HepG2 (cell line): ENCODE data around the gene ERF. TPM values are rescaled to one million over a fixed set of nuclear protein-coding genes. Genes with fewer than 3 reads are reported as not detected.

Source experiments
- ARNTL ChIP-seq: sonication (generic); formaldehyde crosslinking; IDR thresholded peaks from 2 replicates; pipeline ENCODE4 v1.4.0; 2020; ENCODE audit warnings: mild to moderate bottlenecking, missing genetic modification reagents
- ELF1 ChIP-seq: sonication (generic); formaldehyde crosslinking; IDR thresholded peaks from 2 replicates; pipeline ENCODE4 v1.4.0; 2020; ENCODE audit warnings: missing genetic modification reagents
- JARID2 ChIP-seq: sonication (generic); formaldehyde crosslinking; IDR thresholded peaks from 2 replicates; pipeline ENCODE4 v1.8.1; 2023; ENCODE audit warnings: missing genetic modification reagents, inconsistent platforms; ENCODE audit not compliant: insufficient replicate concordance
- MAFF ChIP-seq: IDR thresholded peaks from 2 replicates; pipeline ENCODE4 v1.6.1; 2011; ENCODE audit warnings: low read depth, low read length, improper control_type of control experiment
- MAFG ChIP-seq: sonication (generic); formaldehyde crosslinking; IDR thresholded peaks from 2 replicates; pipeline ENCODE4 v1.5.1; 2020; ENCODE audit warnings: mild to moderate bottlenecking, missing genetic modification reagents
- NONO ChIP-seq, 2 experiments: fragments of 450-650 bp in 1 of 2; sonication (generic) in 1 of 2; formaldehyde crosslinking in 1 of 2; IDR thresholded peaks in 1 of 2; conservative IDR thresholded peaks in 1 of 2; 2 replicates each; pipeline versions ENCODE4 v1.6.1 to v1.8.0; 2017 to 2022; ENCODE audit warnings: mild to moderate bottlenecking in 1 of 2, missing genetic modification reagents in 1 of 2, moderate library complexity in 1 of 2
- NPAS2 ChIP-seq: sonication (generic); formaldehyde crosslinking; IDR thresholded peaks from 2 replicates; pipeline ENCODE4 v1.8.0; 2022; ENCODE audit warnings: mild to moderate bottlenecking, missing genetic modification reagents, borderline replicate concordance
- POGZ ChIP-seq: sonication (generic); formaldehyde crosslinking; IDR thresholded peaks from 2 replicates; pipeline ENCODE4 v1.4.0; 2020; ENCODE audit warnings: mild to moderate bottlenecking, missing genetic modification reagents
- SRY ChIP-seq: sonication (generic); formaldehyde crosslinking; IDR thresholded peaks from 2 replicates; pipeline ENCODE4 v1.8.0; 2022; ENCODE audit warnings: mild to moderate bottlenecking, missing genetic modification reagents
- SYNCRIP ChIP-seq: fragments of 200-400 bp; formaldehyde crosslinking; IDR thresholded peaks from 2 replicates; pipeline ENCODE4 v1.6.1; 2018; ENCODE audit warnings: mild to moderate bottlenecking, low read depth, low read length; ENCODE audit not compliant: insufficient read depth
- ZNF326 ChIP-seq: sonication (generic); formaldehyde crosslinking; IDR thresholded peaks from 2 replicates; pipeline ENCODE4 v1.4.0; 2020; ENCODE audit warnings: missing genetic modification reagents, borderline replicate concordance
- ZNF383 ChIP-seq: sonication (generic); formaldehyde crosslinking; IDR thresholded peaks from 2 replicates; pipeline ENCODE4 v1.4.0; 2020; ENCODE audit warnings: missing genetic modification reagents, mild to moderate bottlenecking, borderline replicate concordance
- ZNF773 ChIP-seq: sonication (generic); formaldehyde crosslinking; IDR thresholded peaks from 2 replicates; pipeline ENCODE4 v1.4.0; 2020; ENCODE audit warnings: missing genetic modification reagents, borderline replicate concordance
- polyA plus RNA-seq, 8 experiments: library from polyadenylated mRNA; depleted of rRNA in 3 of 8; stranded (reverse) in 7 of 8; unstranded in 1 of 8; fragments of >200 nt; fragmentation: Illumina TruSeq in 4 of 8; extraction: Trizol in 4 of 8; gene quantifications; 2 replicates each; pipeline versions ENCODE4 v1.2.1 to v1.2.3, GENCODE V29; 2011 to 2016; ENCODE audit warnings: low read depth in 4 of 8, missing spikeins in 1 of 8, mixed read lengths in 1 of 8; ENCODE audit not compliant: insufficient read depth in 1 of 8
- total RNA-seq, 5 experiments: library from RNA; depleted of rRNA; stranded (reverse); fragments of >200 nt; fragmentation: Illumina TruSeq; extraction: Trizol; gene quantifications; 2 replicates each; pipeline ENCODE4 v1.2.3, GENCODE V29; 2016; ENCODE audit warnings: low read depth in 1 of 5
- TF ChIP-seq, protein P1 (sequence below): sonication (generic); formaldehyde crosslinking; IDR thresholded peaks from 2 replicates; pipeline ENCODE4 v1.5.0; 2020; ENCODE audit warnings: mild to moderate bottlenecking, missing genetic modification reagents, borderline replicate concordance
- TF ChIP-seq, protein P2 (sequence below): sonication (generic); formaldehyde crosslinking; IDR thresholded peaks from 2 replicates; pipeline ENCODE4 v1.4.0; 2020; ENCODE audit warnings: missing genetic modification reagents
- TF ChIP-seq, protein P3 (sequence below): sonication (generic); formaldehyde crosslinking; IDR thresholded peaks from 2 replicates; pipeline ENCODE4 v1.4.0; 2020; ENCODE audit warnings: missing genetic modification reagents, borderline replicate concordance
- TF ChIP-seq, protein P4 (sequence below): IDR thresholded peaks from 2 replicates; pipeline ENCODE4 v1.6.1; 2018; ENCODE audit warnings: missing genetic modification reagents, mild to moderate bottlenecking, missing compliant biosample characterization

Gene ERF
- total and polyA plus RNA-seq, 2 of the 13 experiments (the other 11 are each of a cell fraction or from before 2014, with no cell fraction given) = 67.1 to 69.9 TPM

DNA sequence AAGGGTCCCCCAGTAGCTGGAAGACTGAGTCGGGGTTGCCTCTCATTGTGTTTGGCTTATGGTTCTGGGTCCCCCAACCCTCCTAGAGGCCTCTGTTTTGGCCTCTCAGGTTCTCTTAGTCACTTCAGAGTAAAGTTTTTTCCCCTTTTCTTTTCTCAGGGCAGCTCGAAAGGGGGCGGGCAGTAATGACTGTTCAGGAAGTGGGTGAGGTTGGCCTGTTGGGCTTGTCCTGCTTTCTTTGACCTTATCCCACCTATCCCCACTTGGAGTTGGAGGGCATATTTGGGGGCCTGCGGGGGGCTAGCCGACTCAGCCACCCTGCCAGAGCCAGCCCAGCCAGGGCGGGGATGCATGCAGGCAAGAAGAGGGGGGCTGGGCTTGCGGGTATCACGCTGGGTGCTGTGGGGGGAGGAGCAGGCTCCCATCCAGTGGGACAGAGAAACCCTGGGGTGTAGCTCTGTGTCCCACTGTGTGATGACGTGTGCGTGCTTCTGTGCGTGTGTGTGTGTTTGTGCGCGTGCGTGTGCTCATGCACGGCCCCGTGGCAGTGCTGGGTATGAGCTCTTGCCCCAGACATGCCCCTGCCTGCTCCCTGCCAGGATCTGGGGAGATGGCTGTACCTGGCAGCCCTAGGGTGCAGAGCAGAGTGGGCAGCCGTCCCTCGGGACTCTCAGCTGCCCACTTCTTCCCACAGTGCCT lies 15.6 kb upstream of the ERF start (continued):
- TF ChIP-seq, protein P1, sequence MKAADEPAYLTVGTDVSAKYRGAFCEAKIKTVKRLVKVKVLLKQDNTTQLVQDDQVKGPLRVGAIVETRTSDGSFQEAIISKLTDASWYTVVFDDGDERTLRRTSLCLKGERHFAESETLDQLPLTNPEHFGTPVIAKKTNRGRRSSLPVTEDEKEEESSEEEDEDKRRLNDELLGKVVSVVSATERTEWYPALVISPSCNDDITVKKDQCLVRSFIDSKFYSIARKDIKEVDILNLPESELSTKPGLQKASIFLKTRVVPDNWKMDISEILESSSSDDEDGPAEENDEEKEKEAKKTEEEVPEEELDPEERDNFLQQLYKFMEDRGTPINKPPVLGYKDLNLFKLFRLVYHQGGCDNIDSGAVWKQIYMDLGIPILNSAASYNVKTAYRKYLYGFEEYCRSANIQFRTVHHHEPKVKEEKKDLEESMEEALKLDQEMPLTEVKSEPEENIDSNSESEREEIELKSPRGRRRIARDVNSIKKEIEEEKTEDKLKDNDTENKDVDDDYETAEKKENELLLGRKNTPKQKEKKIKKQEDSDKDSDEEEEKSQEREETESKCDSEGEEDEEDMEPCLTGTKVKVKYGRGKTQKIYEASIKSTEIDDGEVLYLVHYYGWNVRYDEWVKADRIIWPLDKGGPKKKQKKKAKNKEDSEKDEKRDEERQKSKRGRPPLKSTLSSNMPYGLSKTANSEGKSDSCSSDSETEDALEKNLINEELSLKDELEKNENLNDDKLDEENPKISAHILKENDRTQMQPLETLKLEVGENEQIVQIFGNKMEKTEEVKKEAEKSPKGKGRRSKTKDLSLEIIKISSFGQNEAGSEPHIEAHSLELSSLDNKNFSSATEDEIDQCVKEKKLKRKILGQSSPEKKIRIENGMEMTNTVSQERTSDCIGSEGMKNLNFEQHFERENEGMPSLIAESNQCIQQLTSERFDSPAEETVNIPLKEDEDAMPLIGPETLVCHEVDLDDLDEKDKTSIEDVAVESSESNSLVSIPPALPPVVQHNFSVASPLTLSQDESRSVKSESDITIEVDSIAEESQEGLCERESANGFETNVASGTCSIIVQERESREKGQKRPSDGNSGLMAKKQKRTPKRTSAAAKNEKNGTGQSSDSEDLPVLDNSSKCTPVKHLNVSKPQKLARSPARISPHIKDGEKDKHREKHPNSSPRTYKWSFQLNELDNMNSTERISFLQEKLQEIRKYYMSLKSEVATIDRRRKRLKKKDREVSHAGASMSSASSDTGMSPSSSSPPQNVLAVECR (CRISPR knock-in tag) = peak; percentile 47; the same call in 1 of the 2 replicates
- TF ChIP-seq SYNCRIP (no peak), ZNF773 (CRISPR knock-in tag) (no peak), ARNTL (CRISPR knock-in tag) (no peak), MAFG (CRISPR knock-in tag) (no peak), NONO (IDR thresholded peaks at IDR 0.05) (no peak), NONO (CRISPR knock-in tag; conservative IDR thresholded peaks at IDR 0.05) (0 out of 2 replicates have a peak, but pooled peaks have one; percentile 1), ELF1 (CRISPR knock-in tag) (no peak), ZNF383 (CRISPR knock-in tag) (no peak), JARID2 (CRISPR knock-in tag) (no peak), POGZ (CRISPR knock-in tag) (no peak), SRY (CRISPR knock-in tag) (no peak), NPAS2 (no peak), MAFF (no peak), ZNF326 (CRISPR knock-in tag) (no peak)
- TF ChIP-seq, protein P2, sequence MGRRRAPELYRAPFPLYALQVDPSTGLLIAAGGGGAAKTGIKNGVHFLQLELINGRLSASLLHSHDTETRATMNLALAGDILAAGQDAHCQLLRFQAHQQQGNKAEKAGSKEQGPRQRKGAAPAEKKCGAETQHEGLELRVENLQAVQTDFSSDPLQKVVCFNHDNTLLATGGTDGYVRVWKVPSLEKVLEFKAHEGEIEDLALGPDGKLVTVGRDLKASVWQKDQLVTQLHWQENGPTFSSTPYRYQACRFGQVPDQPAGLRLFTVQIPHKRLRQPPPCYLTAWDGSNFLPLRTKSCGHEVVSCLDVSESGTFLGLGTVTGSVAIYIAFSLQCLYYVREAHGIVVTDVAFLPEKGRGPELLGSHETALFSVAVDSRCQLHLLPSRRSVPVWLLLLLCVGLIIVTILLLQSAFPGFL (CRISPR knock-in tag) = no peak
- TF ChIP-seq, protein P3, sequence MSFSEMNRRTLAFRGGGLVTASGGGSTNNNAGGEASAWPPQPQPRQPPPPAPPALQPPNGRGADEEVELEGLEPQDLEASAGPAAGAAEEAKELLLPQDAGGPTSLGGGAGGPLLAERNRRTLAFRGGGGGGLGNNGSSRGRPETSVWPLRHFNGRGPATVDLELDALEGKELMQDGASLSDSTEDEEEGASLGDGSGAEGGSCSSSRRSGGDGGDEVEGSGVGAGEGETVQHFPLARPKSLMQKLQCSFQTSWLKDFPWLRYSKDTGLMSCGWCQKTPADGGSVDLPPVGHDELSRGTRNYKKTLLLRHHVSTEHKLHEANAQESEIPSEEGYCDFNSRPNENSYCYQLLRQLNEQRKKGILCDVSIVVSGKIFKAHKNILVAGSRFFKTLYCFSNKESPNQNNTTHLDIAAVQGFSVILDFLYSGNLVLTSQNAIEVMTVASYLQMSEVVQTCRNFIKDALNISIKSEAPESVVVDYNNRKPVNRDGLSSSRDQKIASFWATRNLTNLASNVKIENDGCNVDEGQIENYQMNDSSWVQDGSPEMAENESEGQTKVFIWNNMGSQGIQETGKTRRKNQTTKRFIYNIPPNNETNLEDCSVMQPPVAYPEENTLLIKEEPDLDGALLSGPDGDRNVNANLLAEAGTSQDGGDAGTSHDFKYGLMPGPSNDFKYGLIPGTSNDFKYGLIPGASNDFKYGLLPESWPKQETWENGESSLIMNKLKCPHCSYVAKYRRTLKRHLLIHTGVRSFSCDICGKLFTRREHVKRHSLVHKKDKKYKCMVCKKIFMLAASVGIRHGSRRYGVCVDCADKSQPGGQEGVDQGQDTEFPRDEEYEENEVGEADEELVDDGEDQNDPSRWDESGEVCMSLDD (CRISPR knock-in tag) = no peak
- TF ChIP-seq, protein P4, sequence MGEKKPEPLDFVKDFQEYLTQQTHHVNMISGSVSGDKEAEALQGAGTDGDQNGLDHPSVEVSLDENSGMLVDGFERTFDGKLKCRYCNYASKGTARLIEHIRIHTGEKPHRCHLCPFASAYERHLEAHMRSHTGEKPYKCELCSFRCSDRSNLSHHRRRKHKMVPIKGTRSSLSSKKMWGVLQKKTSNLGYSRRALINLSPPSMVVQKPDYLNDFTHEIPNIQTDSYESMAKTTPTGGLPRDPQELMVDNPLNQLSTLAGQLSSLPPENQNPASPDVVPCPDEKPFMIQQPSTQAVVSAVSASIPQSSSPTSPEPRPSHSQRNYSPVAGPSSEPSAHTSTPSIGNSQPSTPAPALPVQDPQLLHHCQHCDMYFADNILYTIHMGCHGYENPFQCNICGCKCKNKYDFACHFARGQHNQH (CRISPR knock-in tag) = no peak
